HL-60 (cell line): ENCODE measurements around the gene BCLAF3.

Experiments
- CTCF ChIP-seq: IDR thresholded peaks from one replicate; pipeline ENCODE4 v1.5.1; 2011; ENCODE audit warnings: low read length, control low read depth, inconsistent platforms; ENCODE audit not compliant: insufficient read depth
- POLR2AphosphoS5 ChIP-seq: IDR thresholded peaks from 2 replicates; pipeline ENCODE4 v1.6.1; 2012; ENCODE audit warnings: low read depth
- REST ChIP-seq: IDR thresholded peaks from 2 replicates; pipeline ENCODE4 v1.6.1; 2012; ENCODE audit warnings: low read depth; ENCODE audit not compliant: insufficient replicate concordance
- SPI1 ChIP-seq: IDR thresholded peaks from 2 replicates; pipeline ENCODE4 v1.6.1; 2012; ENCODE audit warnings: low read depth, mild to moderate bottlenecking, borderline replicate concordance

GRCh38 chrX:19955306-19955705 lies 35.6 kb downstream of the BCLAF3 start:
- TF ChIP-seq CTCF (no peak), REST (no peak), SPI1 (no peak), POLR2AphosphoS5 (no peak)
